ENCODE measurements around the gene PTPN13.
"Not testable (repeated sequence)": the region's sequence is repeated elsewhere in the genome, so short reads cannot be mapped to it uniquely, and the experiment has no call there.

Gene PTPN13

GRCh38 chr4:86688026-86688425 is 93.9 kb downstream of the PTPN13 start:
- no peak overlapping the region for H3K27ac ChIP-seq (ENCODE audit: low read depth in 2 of 2, low read length in 2 of 2)

GRCh38 chr4:86704601-86705000 is 110.5 kb downstream of the PTPN13 start:
- no peak overlapping the region for H3K27ac ChIP-seq (ENCODE audit: low read depth in 2 of 2, low read length in 2 of 2)
- H3K4me1 ChIP-seq (ENCODE audit: control insufficient read depth in 2 of 2, insufficient read depth in 2 of 2, low read length in 2 of 2) = no peaks in the 10 kb centered on the region
- H3K9ac ChIP-seq (ENCODE audit: low read depth in 1 of 2, low read length in 2 of 2) = no peak overlapping the region
- H3K4me3 ChIP-seq (ENCODE audit: low read length in 2 of 2) = no peak overlapping the region
- no peaks in the 10 kb centered on the region for H3K36me3 ChIP-seq (ENCODE audit: control insufficient read depth in 2 of 2, insufficient read depth in 2 of 2, low read length in 2 of 2)
- no peaks in the 10 kb centered on the region for H3K27me3 ChIP-seq (ENCODE audit: control insufficient read depth in 2 of 2, insufficient read depth in 2 of 2, low read length in 2 of 2)
- no peaks in the 10 kb centered on the region for H3K9me3 ChIP-seq (ENCODE audit: control insufficient read depth in 2 of 2, low read length in 2 of 2)

More at GRCh38 chr4:86688026-86688425, 93.9 kb downstream of the PTPN13 start:
- Histone ChIP-seq H3K9ac (ENCODE audit: low read depth in 1 of 2, low read length in 2 of 2) (no peak overlapping the region), H3K36me3 (ENCODE audit: control insufficient read depth in 2 of 2, insufficient read depth in 2 of 2, low read length in 2 of 2) (no peaks in the 10 kb centered on the region), H3K9me3 (ENCODE audit: control insufficient read depth in 2 of 2, low read length in 2 of 2) (no peaks in the 10 kb centered on the region), H3K27me3 (ENCODE audit: control insufficient read depth in 2 of 2, insufficient read depth in 2 of 2, low read length in 2 of 2) (no peaks in the 10 kb centered on the region), H3K4me3 (ENCODE audit: low read length in 2 of 2) (no peak overlapping the region), H3K4me1 (ENCODE audit: control insufficient read depth in 2 of 2, insufficient read depth in 2 of 2, low read length in 2 of 2) (no peaks in the 10 kb centered on the region)

GRCh38 chr4:86706923-86707597 is 112.9 kb downstream of the PTPN13 start:
- no peaks in the 10 kb centered on the region for H3K36me3 ChIP-seq (ENCODE audit: control insufficient read depth in 2 of 2, insufficient read depth in 2 of 2, low read length in 2 of 2)
- H3K9ac ChIP-seq (ENCODE audit: low read depth in 1 of 2, low read length in 2 of 2) = no peak overlapping the region
- no peak overlapping the region for H3K4me3 ChIP-seq (ENCODE audit: low read length in 2 of 2)
- H3K27ac ChIP-seq (ENCODE audit: low read depth in 2 of 2, low read length in 2 of 2) = no peak overlapping the region
- no peaks in the 10 kb centered on the region for H3K9me3 ChIP-seq (ENCODE audit: control insufficient read depth in 2 of 2, low read length in 2 of 2)
- H3K4me1 ChIP-seq (ENCODE audit: control insufficient read depth in 2 of 2, insufficient read depth in 2 of 2, low read length in 2 of 2) = no peaks in the 10 kb centered on the region
- H3K27me3 ChIP-seq (ENCODE audit: control insufficient read depth in 2 of 2, insufficient read depth in 2 of 2, low read length in 2 of 2) = no peaks in the 10 kb centered on the region

- Histone ChIP-seq H3K4me1 (ENCODE audit: control insufficient read depth in 2 of 2, insufficient read depth in 2 of 2, low read length in 2 of 2) (no peaks in the 10 kb centered on the region), H3K4me3 (ENCODE audit: low read length in 2 of 2) (no peak overlapping the region), H3K9ac (ENCODE audit: low read depth in 1 of 2, low read length in 2 of 2) (no peak overlapping the region), H3K27me3 (ENCODE audit: control insufficient read depth in 2 of 2, insufficient read depth in 2 of 2, low read length in 2 of 2) (no peaks in the 10 kb centered on the region), H3K9me3 (ENCODE audit: control insufficient read depth in 2 of 2, low read length in 2 of 2) (no peaks in the 10 kb centered on the region), H3K36me3 (ENCODE audit: control insufficient read depth in 2 of 2, insufficient read depth in 2 of 2, low read length in 2 of 2) (no peaks in the 10 kb centered on the region), H3K27ac (ENCODE audit: low read depth in 2 of 2, low read length in 2 of 2) (no peak overlapping the region)
These were observed 123.5 kb downstream of the PTPN13 start for GRCh38 chr4:86717651-86718050.

GRCh38 chr4:86718152-86718551 is 124.0 kb downstream of the PTPN13 start:
- Histone ChIP-seq H3K9me3 (ENCODE audit: control insufficient read depth in 2 of 2, low read length in 2 of 2) (no peaks in the 10 kb centered on the region), H3K27ac (ENCODE audit: low read depth in 2 of 2, low read length in 2 of 2) (no peak overlapping the region), H3K36me3 (ENCODE audit: control insufficient read depth in 2 of 2, insufficient read depth in 2 of 2, low read length in 2 of 2) (no peaks in the 10 kb centered on the region), H3K9ac (ENCODE audit: low read depth in 1 of 2, low read length in 2 of 2) (no peak overlapping the region), H3K4me1 (ENCODE audit: control insufficient read depth in 2 of 2, insufficient read depth in 2 of 2, low read length in 2 of 2) (no peaks in the 10 kb centered on the region), H3K27me3 (ENCODE audit: control insufficient read depth in 2 of 2, insufficient read depth in 2 of 2, low read length in 2 of 2) (no peaks in the 10 kb centered on the region), H3K4me3 (ENCODE audit: low read length in 2 of 2) (no peak overlapping the region)

- not testable (repeated sequence) for H3K9me3 ChIP-seq (ENCODE audit: control insufficient read depth in 2 of 2, low read length in 2 of 2); H3K4me1 ChIP-seq (ENCODE audit: control insufficient read depth in 2 of 2, insufficient read depth in 2 of 2, low read length in 2 of 2); H3K4me3 ChIP-seq (ENCODE audit: low read length in 2 of 2); H3K27ac ChIP-seq (ENCODE audit: low read depth in 2 of 2, low read length in 2 of 2); H3K36me3 ChIP-seq (ENCODE audit: control insufficient read depth in 2 of 2, insufficient read depth in 2 of 2, low read length in 2 of 2); H3K9ac ChIP-seq (ENCODE audit: low read depth in 1 of 2, low read length in 2 of 2); H3K27me3 ChIP-seq (ENCODE audit: control insufficient read depth in 2 of 2, insufficient read depth in 2 of 2, low read length in 2 of 2)
These were observed 125.0 kb downstream of the PTPN13 start for GRCh38 chr4:86719149-86719548.

- Histone ChIP-seq H3K4me3 (ENCODE audit: low read length in 2 of 2) (no peak overlapping the region), H3K4me1 (ENCODE audit: control insufficient read depth in 2 of 2, insufficient read depth in 2 of 2, low read length in 2 of 2) (no peaks in the 10 kb centered on the region)
These were observed 126.5 kb downstream of the PTPN13 start for GRCh38 chr4:86720508-86721068.

GRCh38 chr4:86721412-86721811 is 127.3 kb downstream of the PTPN13 start:
- Histone ChIP-seq H3K27me3 (ENCODE audit: control insufficient read depth in 2 of 2, insufficient read depth in 2 of 2, low read length in 2 of 2) (no peaks in the 10 kb centered on the region), H3K9me3 (ENCODE audit: control insufficient read depth in 2 of 2, low read length in 2 of 2) (no peaks in the 10 kb centered on the region), H3K36me3 (ENCODE audit: control insufficient read depth in 2 of 2, insufficient read depth in 2 of 2, low read length in 2 of 2) (no peaks in the 10 kb centered on the region), H3K4me3 (ENCODE audit: low read length in 2 of 2) (no peak overlapping the region), H3K4me1 (ENCODE audit: control insufficient read depth in 2 of 2, insufficient read depth in 2 of 2, low read length in 2 of 2) (no peaks in the 10 kb centered on the region), H3K9ac (ENCODE audit: low read depth in 1 of 2, low read length in 2 of 2) (no peak overlapping the region), H3K27ac (ENCODE audit: low read depth in 2 of 2, low read length in 2 of 2) (no peak overlapping the region)

More at GRCh38 chr4:86720508-86721068, 126.5 kb downstream of the PTPN13 start:
- Histone ChIP-seq H3K9ac (ENCODE audit: low read depth in 1 of 2, low read length in 2 of 2) (no peak overlapping the region), H3K27me3 (ENCODE audit: control insufficient read depth in 2 of 2, insufficient read depth in 2 of 2, low read length in 2 of 2) (no peaks in the 10 kb centered on the region), H3K9me3 (ENCODE audit: control insufficient read depth in 2 of 2, low read length in 2 of 2) (no peaks in the 10 kb centered on the region), H3K27ac (ENCODE audit: low read depth in 2 of 2, low read length in 2 of 2) (no peak overlapping the region), H3K36me3 (ENCODE audit: control insufficient read depth in 2 of 2, insufficient read depth in 2 of 2, low read length in 2 of 2) (no peaks in the 10 kb centered on the region)

- Histone ChIP-seq H3K36me3 (ENCODE audit: control insufficient read depth in 2 of 2, insufficient read depth in 2 of 2, low read length in 2 of 2) (no peaks in the 10 kb centered on the region), H3K27me3 (ENCODE audit: control insufficient read depth in 2 of 2, insufficient read depth in 2 of 2, low read length in 2 of 2) (no peaks in the 10 kb centered on the region), H3K9ac (ENCODE audit: low read depth in 1 of 2, low read length in 2 of 2) (no peak overlapping the region), H3K4me3 (ENCODE audit: low read length in 2 of 2) (no peak overlapping the region), H3K9me3 (ENCODE audit: control insufficient read depth in 2 of 2, low read length in 2 of 2) (no peaks in the 10 kb centered on the region), H3K4me1 (ENCODE audit: control insufficient read depth in 2 of 2, insufficient read depth in 2 of 2, low read length in 2 of 2) (no peaks in the 10 kb centered on the region), H3K27ac (ENCODE audit: low read depth in 2 of 2, low read length in 2 of 2) (no peak overlapping the region)
These were observed 136.2 kb downstream of the PTPN13 start for GRCh38 chr4:86730310-86730709.

- no peaks in the 10 kb centered on the region for H3K9me3 ChIP-seq (ENCODE audit: control insufficient read depth in 2 of 2, low read length in 2 of 2)
- no peak overlapping the region for H3K9ac ChIP-seq (ENCODE audit: low read depth in 1 of 2, low read length in 2 of 2)
- no peaks in the 10 kb centered on the region for H3K4me1 ChIP-seq (ENCODE audit: control insufficient read depth in 2 of 2, insufficient read depth in 2 of 2, low read length in 2 of 2)
- H3K4me3 ChIP-seq (ENCODE audit: low read length in 2 of 2) = no peak overlapping the region
- H3K27me3 ChIP-seq (ENCODE audit: control insufficient read depth in 2 of 2, insufficient read depth in 2 of 2, low read length in 2 of 2) = no peaks in the 10 kb centered on the region
- no peaks in the 10 kb centered on the region for H3K36me3 ChIP-seq (ENCODE audit: control insufficient read depth in 2 of 2, insufficient read depth in 2 of 2, low read length in 2 of 2)
- H3K27ac ChIP-seq (ENCODE audit: low read depth in 2 of 2, low read length in 2 of 2) = no peak overlapping the region
These were observed 143.1 kb downstream of the PTPN13 start for GRCh38 chr4:86737244-86737643.
